ENCODE data around the gene COBLL1. TPM values are rescaled to one million over a fixed set of nuclear protein-coding genes. Genes with fewer than 3 reads are reported as not detected.

COBLL1 gene
- total RNA-seq, 6 experiments from 2014 or later = 28.1 to 49.7 (median 29.9) TPM

DNA sequence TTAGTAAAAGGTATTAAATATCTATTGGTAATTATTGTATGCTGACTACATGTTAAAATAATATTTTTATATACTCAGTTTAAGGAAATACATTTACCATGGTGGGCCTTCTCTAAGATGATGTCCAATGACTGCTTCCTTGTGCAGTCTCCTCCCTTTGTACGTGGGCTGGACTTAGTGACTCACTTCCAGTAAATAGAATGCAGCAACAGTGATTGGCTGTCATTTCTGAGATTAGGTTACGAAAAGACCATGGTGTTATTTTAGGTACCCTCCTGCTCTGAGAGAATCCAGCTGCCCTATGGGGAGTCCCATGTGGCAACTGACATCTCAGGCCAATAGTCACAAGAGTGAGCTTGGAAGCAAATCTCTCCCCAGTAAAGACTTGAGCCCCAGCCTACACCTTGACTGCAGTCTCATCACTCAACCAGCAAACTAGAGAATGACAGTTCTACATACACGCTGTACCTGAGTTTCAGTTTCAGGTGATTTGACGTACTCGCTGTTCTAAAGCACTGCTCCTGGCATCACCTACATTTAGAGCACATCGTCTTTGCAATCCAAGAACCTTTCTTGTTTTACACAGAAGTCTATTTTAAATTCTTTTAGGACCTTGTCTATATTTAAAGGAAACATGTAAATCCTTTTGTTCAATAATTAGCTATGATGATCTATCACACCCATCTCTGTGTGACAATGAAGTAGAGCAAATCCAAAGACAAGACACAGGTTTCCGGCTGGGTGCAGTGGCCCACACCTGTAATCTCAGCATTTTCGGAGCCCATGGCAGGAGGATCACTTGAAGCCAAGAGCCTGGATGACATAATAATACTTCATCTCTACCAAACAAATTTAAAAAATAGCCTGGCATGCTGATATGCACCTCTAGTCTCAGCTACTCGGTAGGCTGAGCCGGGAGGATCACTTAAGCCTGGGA, 87.2 kb downstream of the COBLL1 start:
- no peak for DNase-seq

GRCh38 chr2:164752956-164753355, 88.7 kb downstream of the COBLL1 start:
- TF ChIP-seq, protein P1, sequence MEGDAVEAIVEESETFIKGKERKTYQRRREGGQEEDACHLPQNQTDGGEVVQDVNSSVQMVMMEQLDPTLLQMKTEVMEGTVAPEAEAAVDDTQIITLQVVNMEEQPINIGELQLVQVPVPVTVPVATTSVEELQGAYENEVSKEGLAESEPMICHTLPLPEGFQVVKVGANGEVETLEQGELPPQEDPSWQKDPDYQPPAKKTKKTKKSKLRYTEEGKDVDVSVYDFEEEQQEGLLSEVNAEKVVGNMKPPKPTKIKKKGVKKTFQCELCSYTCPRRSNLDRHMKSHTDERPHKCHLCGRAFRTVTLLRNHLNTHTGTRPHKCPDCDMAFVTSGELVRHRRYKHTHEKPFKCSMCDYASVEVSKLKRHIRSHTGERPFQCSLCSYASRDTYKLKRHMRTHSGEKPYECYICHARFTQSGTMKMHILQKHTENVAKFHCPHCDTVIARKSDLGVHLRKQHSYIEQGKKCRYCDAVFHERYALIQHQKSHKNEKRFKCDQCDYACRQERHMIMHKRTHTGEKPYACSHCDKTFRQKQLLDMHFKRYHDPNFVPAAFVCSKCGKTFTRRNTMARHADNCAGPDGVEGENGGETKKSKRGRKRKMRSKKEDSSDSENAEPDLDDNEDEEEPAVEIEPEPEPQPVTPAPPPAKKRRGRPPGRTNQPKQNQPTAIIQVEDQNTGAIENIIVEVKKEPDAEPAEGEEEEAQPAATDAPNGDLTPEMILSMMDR (IDR thresholded peaks at IDR 0.05) = no peak
- Mint-ChIP-seq H3K27me3 (ENCODE audit: insufficient read depth) (no peaks in the 10 kb centered on the region), H3K4me1 (ENCODE audit: low read depth) (peaks cover 11% of the 10 kb centered on the region), H3K27ac (no peak overlapping the region), H3K9me3 (no peaks in the 10 kb centered on the region), H3K36me3 (ENCODE audit: low read depth) (no peaks in the 10 kb centered on the region), H3K4me3 (no peak overlapping the region)
- no peak for DNase-seq

More for the DNA sequence above, 87.2 kb downstream of the COBLL1 start:
- H3K27ac Mint-ChIP-seq = no peak overlapping the region
- TF ChIP-seq, protein P1 (IDR thresholded peaks at IDR 0.05) = no peak
- no peaks in the 10 kb centered on the region for H3K9me3 Mint-ChIP-seq
- H3K27me3 Mint-ChIP-seq (ENCODE audit: insufficient read depth) = no peaks in the 10 kb centered on the region
- H3K4me1 Mint-ChIP-seq (ENCODE audit: low read depth) = peaks cover 17% of the 10 kb centered on the region
- H3K36me3 Mint-ChIP-seq (ENCODE audit: low read depth) = no peaks in the 10 kb centered on the region
- H3K4me3 Mint-ChIP-seq = no peak overlapping the region

DNA sequence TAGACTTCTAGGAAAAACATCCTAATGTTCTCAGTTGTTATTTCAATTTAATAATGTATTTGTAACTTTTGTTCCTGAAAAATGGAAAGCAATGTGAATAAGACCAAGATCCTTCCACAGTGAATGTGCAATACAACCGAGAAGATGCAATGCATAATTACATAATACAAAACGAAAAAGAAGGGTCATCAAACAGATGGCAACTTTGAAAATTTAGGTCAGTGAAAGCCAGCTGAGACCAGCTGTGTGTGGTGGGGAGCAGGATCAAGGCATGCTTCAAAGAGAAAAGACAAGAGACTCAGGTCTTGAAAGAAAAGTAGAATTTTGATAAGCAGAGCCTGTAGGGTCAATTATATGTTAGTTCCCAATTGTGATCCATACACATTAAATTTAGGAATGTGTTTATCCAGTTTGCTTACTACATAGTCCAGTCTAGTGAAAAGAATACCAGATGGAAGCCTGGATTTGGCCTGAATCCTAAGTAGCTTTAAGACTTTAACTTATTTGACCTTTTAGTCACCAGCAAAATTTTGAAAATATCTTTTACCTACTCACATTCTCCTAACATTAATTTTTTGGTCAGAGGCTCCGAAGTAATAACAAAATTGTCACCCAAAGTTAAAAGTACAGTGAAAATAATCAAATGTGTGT, 93.7 kb downstream of the COBLL1 start:
- Mint-ChIP-seq H3K4me3 (no peak overlapping the region), H3K27ac (no peak overlapping the region), H3K27me3 (ENCODE audit: insufficient read depth) (no peaks in the 10 kb centered on the region), H3K4me1 (ENCODE audit: low read depth) (peaks cover 28% of the 10 kb centered on the region), H3K9me3 (no peaks in the 10 kb centered on the region), H3K36me3 (ENCODE audit: low read depth) (no peaks in the 10 kb centered on the region; the same call in 1 of the 2 replicates)
- TF ChIP-seq, protein P1 (IDR thresholded peaks at IDR 0.05) = no peak
- no peak for DNase-seq

GRCh38 chr2:164747140-164747539, 94.5 kb downstream of the COBLL1 start:
- Mint-ChIP-seq H3K9me3 (no peaks in the 10 kb centered on the region), H3K27me3 (ENCODE audit: insufficient read depth) (no peaks in the 10 kb centered on the region), H3K4me3 (no peak overlapping the region), H3K27ac (no peak overlapping the region), H3K4me1 (ENCODE audit: low read depth) (peaks cover 28% of the 10 kb centered on the region), H3K36me3 (ENCODE audit: low read depth) (peaks cover 5% of the 10 kb centered on the region; the same call in 1 of the 2 replicates)
- no peak for DNase-seq
- TF ChIP-seq, protein P1 (IDR thresholded peaks at IDR 0.05) = no peak

- H3K27me3 Mint-ChIP-seq (ENCODE audit: insufficient read depth) = peaks cover 2% of the 10 kb centered on the region; the same call in 1 of the 2 replicates
- peaks cover 28% of the 10 kb centered on the region for H3K4me1 Mint-ChIP-seq (ENCODE audit: low read depth)
- no peak overlapping the region for H3K4me3 Mint-ChIP-seq
- TF ChIP-seq, protein P1 (IDR thresholded peaks at IDR 0.05) = no peak
- peaks cover 5% of the 10 kb centered on the region; the same call in 1 of the 2 replicates for H3K36me3 Mint-ChIP-seq (ENCODE audit: low read depth)
- DNase-seq = no peak
- no peaks in the 10 kb centered on the region for H3K9me3 Mint-ChIP-seq
- H3K27ac Mint-ChIP-seq = no peak overlapping the region
These were observed 94.9 kb downstream of the COBLL1 start for GRCh38 chr2:164746713-164747112.
